Measurements from ENCODE around the gene FTO.

GRCh38 chr16:54191163-54191562 lies 487.2 kb downstream of the FTO start:
- TF ChIP-seq GATA3 (IDR thresholded peaks at IDR 0.05; ENCODE audit: low read depth, low read length) (no peak), GATA2 (IDR thresholded peaks at IDR 0.05; ENCODE audit: low read depth, low read length) (no peak)
